ENCODE results near the gene DCAKD.

Gene DCAKD

GRCh38 chr17:45050481-45051059, 862 bp downstream of the DCAKD start:
- H3K36me3 ChIP-seq (ENCODE audit: insufficient read depth, low read length): no peaks in the 10 kb centered on the region
- H3K4me1 ChIP-seq (ENCODE audit: insufficient read depth, low read length): peaks cover 7% of the 10 kb centered on the region
- peak overlapping the region; percentile 69 for H3K9ac ChIP-seq (ENCODE audit: low read depth, low read length)
- H3K9me3 ChIP-seq (ENCODE audit: control insufficient read depth, insufficient read depth, low read length): no peaks in the 10 kb centered on the region

DNA sequence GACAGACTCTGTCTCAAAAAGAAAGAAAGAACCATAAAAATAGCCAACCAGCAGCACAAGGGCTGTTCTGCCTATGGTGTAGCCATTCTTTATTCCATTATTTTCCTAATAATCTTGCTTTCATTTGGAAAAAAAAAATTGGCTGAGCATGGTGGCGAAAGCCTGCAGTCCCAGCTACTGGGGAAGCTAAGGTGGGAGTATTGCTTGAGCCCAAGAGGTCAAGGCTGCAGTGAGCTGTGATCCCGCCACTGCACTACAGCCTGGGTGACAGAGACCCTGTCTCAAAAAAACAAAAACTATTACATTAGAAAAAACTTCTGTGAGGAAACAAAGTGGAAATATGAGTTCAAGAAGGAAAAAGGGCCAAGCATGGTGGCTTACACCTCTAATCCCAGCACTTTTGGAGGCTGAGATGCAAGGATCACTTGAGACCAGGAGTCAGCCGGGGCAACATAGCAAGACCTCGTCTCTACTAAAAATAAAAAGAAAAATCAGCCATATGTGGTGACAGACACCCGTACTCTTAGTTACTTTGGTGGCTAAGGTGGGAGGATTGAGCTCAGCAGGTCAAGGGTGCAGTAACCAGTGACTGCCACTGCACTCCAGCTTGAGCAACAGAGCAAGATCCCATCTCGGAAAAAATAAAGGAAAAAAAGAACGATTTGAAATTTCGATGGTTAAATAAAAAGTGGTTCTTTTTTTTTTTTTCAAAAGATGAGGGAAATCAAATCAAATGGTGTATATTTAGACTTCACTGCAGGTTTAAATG, 2.5 kb downstream of the DCAKD start:
- H3K9ac ChIP-seq (ENCODE audit: low read depth, low read length): no peak overlapping the region
- H3K4me1 ChIP-seq (ENCODE audit: insufficient read depth, low read length): peaks cover 11% of the 10 kb centered on the region
- no peaks in the 10 kb centered on the region for H3K36me3 ChIP-seq (ENCODE audit: insufficient read depth, low read length)
- H3K9me3 ChIP-seq (ENCODE audit: control insufficient read depth, insufficient read depth, low read length): no peaks in the 10 kb centered on the region

DNA sequence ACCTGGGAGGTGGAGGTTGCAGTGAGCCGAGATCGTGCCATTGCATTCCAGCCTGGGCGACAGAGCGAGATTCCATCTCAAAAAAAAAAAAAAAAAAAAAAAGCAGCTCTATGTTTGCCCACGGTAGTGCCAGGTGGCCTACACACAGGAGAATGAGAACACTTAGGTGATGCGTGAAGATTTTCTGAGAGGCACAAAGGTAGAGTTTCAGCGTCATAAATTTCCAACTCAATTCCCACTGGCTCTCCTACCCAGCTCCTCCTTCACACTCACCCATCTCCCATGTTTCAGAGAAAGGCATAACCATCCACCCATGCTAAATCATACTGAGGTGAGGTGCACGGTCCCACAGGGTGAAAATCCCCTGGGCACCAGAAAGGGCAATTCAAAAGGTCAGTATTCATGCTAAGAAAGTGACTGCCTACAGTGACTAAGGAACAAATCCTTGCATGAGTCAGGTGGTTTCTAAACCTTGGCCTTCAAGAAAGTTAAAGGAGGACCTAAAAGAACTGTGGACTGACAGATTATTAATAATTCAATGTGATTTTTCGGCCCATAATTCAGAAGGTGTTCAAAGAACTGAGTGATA, 4.8 kb downstream of the DCAKD start:
- no peaks in the 10 kb centered on the region for H3K9me3 ChIP-seq (ENCODE audit: control insufficient read depth, insufficient read depth, low read length)
- H3K4me1 ChIP-seq (ENCODE audit: insufficient read depth, low read length): peaks cover 23% of the 10 kb centered on the region
- H3K9ac ChIP-seq (ENCODE audit: low read depth, low read length): no peak overlapping the region
- no peaks in the 10 kb centered on the region for H3K36me3 ChIP-seq (ENCODE audit: insufficient read depth, low read length)

GRCh38 chr17:45043813-45044540, 7.5 kb downstream of the DCAKD start:
- no peaks in the 10 kb centered on the region for H3K36me3 ChIP-seq (ENCODE audit: insufficient read depth, low read length)
- no peak overlapping the region for H3K9ac ChIP-seq (ENCODE audit: low read depth, low read length)
- no peaks in the 10 kb centered on the region for H3K9me3 ChIP-seq (ENCODE audit: control insufficient read depth, insufficient read depth, low read length)
- H3K4me1 ChIP-seq (ENCODE audit: insufficient read depth, low read length): peaks cover 36% of the 10 kb centered on the region

DNA sequence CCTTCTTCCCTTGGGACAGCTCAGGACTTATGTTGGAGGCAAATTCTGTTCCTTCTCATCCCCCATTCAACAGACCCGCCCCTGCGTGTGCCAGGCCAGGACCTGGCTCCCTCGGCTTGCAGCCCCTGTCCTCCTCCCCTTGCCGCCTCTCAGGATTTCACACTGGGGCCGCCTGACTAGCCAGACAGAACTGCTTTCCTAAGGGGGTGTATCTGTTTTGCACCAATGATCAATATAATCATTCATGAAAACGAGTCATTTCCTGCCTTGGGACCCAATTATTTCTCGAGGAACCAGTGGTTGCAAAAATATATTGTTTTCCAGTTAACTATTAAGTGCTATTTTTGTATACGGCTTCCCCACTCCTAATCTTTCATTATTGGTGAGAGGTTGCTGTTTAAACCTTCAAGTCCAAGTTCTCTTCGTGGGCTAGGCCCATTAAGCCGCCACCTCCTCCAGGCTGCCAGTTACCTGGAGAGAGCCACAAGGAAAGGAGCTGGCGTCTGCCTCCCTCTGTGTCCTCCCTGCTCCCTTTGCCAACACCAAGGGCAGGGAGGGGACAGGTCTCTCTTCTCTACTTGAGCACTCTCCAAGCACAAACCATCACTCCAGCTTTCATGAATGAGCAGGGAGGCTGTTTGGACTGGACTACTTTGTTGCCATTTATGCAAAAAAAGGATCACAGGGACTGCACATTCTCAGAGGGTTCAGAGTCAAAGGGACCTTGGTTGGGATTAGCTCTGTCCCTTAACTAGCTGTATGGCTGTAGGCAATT, 8.9 kb downstream of the DCAKD start:
- Histone ChIP-seq H3K4me1 (ENCODE audit: insufficient read depth, low read length) (peaks cover 36% of the 10 kb centered on the region), H3K36me3 (ENCODE audit: insufficient read depth, low read length) (no peaks in the 10 kb centered on the region), H3K9ac (ENCODE audit: low read depth, low read length) (no peak overlapping the region), H3K9me3 (ENCODE audit: control insufficient read depth, insufficient read depth, low read length) (no peaks in the 10 kb centered on the region)

DNA sequence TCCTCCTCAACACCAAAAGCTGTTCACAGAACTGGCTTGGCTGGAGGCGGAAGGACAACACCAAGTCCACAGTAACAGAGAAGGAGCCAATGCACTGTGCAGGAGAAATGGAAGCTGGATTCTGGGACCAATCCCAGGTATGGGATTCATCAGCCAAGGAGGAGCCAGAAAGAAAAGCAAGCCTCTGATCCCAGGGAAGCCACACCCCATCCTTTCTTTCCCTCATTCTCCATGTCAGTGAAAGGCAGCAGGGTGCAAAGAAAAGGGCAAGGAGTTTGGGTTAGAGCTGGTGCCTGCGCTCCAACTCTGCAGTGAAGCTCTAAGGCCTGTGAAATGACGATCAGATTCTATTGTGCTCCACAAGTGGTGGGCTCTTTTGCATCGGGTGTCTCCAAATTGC, 11.0 kb downstream of the DCAKD start:
- no peaks in the 10 kb centered on the region for H3K9me3 ChIP-seq (ENCODE audit: control insufficient read depth, insufficient read depth, low read length)
- H3K4me1 ChIP-seq (ENCODE audit: insufficient read depth, low read length): peaks cover 29% of the 10 kb centered on the region; the same call in 1 of the 2 replicates
- H3K9ac ChIP-seq (ENCODE audit: low read depth, low read length): no peak overlapping the region
- no peaks in the 10 kb centered on the region; the same call in 1 of the 2 replicates for H3K36me3 ChIP-seq (ENCODE audit: insufficient read depth, low read length)

DNA sequence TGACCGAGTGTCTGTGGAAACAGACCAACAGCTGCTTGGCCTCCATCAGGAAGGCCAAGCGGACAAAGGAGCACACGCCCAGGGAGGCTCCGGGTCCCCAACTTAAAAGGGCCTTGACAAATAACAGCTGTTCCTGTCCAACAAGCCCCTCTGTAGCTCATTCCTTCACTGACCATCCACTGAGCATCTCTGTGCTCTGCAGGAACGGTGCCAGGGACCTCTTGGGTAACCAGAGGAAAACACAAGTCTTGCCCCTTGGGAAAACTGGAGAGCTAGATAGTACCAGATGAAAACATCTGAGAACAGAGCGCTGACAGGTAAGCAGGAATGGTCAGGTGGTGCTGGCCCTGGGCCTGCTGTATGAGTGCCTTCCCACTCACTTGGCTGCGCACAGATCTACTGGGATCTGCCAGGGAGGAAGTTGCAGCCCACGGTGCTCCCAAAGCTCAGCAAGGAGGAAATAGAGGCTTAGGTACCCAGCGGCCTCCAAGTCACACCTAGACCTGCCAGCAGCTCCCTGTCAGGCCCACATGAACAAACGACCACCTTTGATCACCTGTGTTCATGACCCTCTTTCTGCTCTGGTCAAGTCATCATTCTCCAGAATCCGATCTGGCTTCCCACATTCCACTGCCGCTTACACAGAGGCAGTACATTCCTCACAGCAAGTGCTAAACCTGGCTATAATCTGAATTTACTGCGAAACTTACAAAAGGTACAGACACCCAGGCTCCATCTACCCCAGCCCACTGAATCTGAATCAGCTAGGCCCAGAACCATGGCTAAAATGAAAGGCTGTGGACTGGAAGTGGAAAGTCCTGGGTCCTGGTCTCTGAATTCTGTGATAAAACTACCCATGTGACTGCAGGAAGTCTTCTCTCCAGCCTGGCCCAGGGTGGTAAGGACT, 12.5 kb downstream of the DCAKD start:
- Histone ChIP-seq H3K36me3 (ENCODE audit: insufficient read depth, low read length) (peaks cover 5% of the 10 kb centered on the region; the same call in 1 of the 2 replicates), H3K4me1 (ENCODE audit: insufficient read depth, low read length) (peaks cover 25% of the 10 kb centered on the region; the same call in 1 of the 2 replicates)

DNA sequence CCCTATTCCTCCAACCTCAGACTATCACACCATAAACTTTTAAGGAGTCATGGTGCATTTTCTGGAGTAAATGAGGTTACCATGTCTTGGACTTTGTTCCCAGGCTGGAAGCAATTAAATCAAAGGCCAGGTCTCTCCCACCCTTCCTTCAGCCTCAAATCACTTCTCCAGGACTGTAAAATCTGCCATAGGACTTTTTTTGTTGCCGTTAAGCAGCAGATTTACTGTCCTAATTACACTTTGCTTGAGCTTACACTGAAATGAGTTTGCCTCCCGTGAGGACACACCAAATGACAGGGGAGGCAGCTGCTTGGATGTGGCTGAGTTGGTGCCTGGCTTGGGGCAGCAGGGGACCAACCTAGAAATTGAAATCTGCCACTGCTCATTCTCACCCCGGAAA, 14.7 kb downstream of the DCAKD start:
- Histone ChIP-seq H3K4me1 (ENCODE audit: insufficient read depth, low read length) (peaks cover 13% of the 10 kb centered on the region; the same call in 1 of the 2 replicates), H3K9ac (ENCODE audit: low read depth, low read length) (no peak overlapping the region), H3K9me3 (ENCODE audit: control insufficient read depth, insufficient read depth, low read length) (no peaks in the 10 kb centered on the region), H3K36me3 (ENCODE audit: insufficient read depth, low read length) (peaks cover 9% of the 10 kb centered on the region; the same call in 1 of the 2 replicates)

More for the DNA sequence above, 12.5 kb downstream of the DCAKD start:
- Histone ChIP-seq H3K9ac (ENCODE audit: low read depth, low read length) (no peak overlapping the region), H3K9me3 (ENCODE audit: control insufficient read depth, insufficient read depth, low read length) (no peaks in the 10 kb centered on the region)

- H3K36me3 ChIP-seq (ENCODE audit: insufficient read depth, low read length): peaks cover 17% of the 10 kb centered on the region
These were observed 15.6 kb downstream of the DCAKD start for GRCh38 chr17:45035848-45036247.

GRCh38 chr17:45034599-45034998, 16.8 kb downstream of the DCAKD start:
- Histone ChIP-seq H3K9ac (ENCODE audit: low read depth, low read length) (no peak overlapping the region), H3K4me1 (ENCODE audit: insufficient read depth, low read length) (peaks cover 5% of the 10 kb centered on the region; the same call in 1 of the 2 replicates), H3K36me3 (ENCODE audit: insufficient read depth, low read length) (peaks cover 23% of the 10 kb centered on the region), H3K9me3 (ENCODE audit: control insufficient read depth, insufficient read depth, low read length) (no peaks in the 10 kb centered on the region)

More at GRCh38 chr17:45035848-45036247, 15.6 kb downstream of the DCAKD start:
- Histone ChIP-seq H3K9me3 (ENCODE audit: control insufficient read depth, insufficient read depth, low read length) (no peaks in the 10 kb centered on the region), H3K9ac (ENCODE audit: low read depth, low read length) (no peak overlapping the region), H3K4me1 (ENCODE audit: insufficient read depth, low read length) (peaks cover 9% of the 10 kb centered on the region; the same call in 1 of the 2 replicates)

DNA sequence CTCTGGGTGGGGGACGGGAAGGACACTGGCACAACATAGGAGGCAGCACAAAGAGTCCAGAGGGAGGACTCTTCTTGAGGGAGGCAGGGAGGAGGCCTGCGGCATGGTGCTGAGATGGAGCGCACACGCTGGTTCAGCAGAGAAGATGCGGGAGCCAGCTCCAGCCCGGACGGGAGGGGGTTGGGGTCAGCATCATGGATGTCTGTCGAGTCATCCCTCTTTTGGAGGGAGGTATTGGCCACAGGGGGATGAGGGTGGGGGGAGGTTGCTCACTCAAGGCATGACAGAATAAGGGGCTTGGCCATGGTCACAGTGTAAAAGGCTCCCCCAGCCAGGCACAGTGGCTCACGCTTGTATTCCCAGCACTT, 19.3 kb downstream of the DCAKD start:
- Histone ChIP-seq H3K9me3 (ENCODE audit: control insufficient read depth, insufficient read depth, low read length) (no peaks in the 10 kb centered on the region), H3K4me1 (ENCODE audit: insufficient read depth, low read length) (no peaks in the 10 kb centered on the region), H3K9ac (ENCODE audit: low read depth, low read length) (no peak overlapping the region), H3K36me3 (ENCODE audit: insufficient read depth, low read length) (peaks cover 23% of the 10 kb centered on the region)

- Histone ChIP-seq H3K9ac (ENCODE audit: low read depth, low read length) (no peak overlapping the region), H3K36me3 (ENCODE audit: insufficient read depth, low read length) (peaks cover 28% of the 10 kb centered on the region), H3K4me1 (ENCODE audit: insufficient read depth, low read length) (no peaks in the 10 kb centered on the region)
These were observed 19.9 kb downstream of the DCAKD start for GRCh38 chr17:45031231-45032173.

More at GRCh38 chr17:45031231-45032173, 19.9 kb downstream of the DCAKD start:
- no peaks in the 10 kb centered on the region for H3K9me3 ChIP-seq (ENCODE audit: control insufficient read depth, insufficient read depth, low read length)

All from ES-I3 (cell line).